Vagina (tissue), 2 donors: ENCODE results near the gene BCAS2.

Experiments
- CTCF ChIP-seq, 3 experiments: fragments of 450-650 bp in 2 of 3; fragments of 200-600 bp in 1 of 3; sonication (generic) in 1 of 3; IDR thresholded peaks; one replicate each; pipeline ENCODE4 v1.5.1; 2017 to 2019; ENCODE audit warnings: antibody characterized with exemption in 3 of 3, mild to moderate bottlenecking in 2 of 3, moderate library complexity in 2 of 3
- POLR2A ChIP-seq, 2 donors: fragments of 450-650 bp; IDR thresholded peaks; one replicate each; pipeline ENCODE4 v1.6.1; 2017; ENCODE audit warnings: antibody characterized with exemption in 2 of 2, mild to moderate bottlenecking in 2 of 2, moderate library complexity in 2 of 2
- POLR2AphosphoS5 ChIP-seq, 2 donors: sonication (generic); formaldehyde crosslinking; IDR thresholded peaks; one replicate each; pipeline ENCODE4 v1.9.0; 2017; ENCODE audit warnings: antibody characterized with exemption in 2 of 2, mild to moderate bottlenecking in 2 of 2, low read depth in 1 of 2; ENCODE audit not compliant: insufficient read depth in 1 of 2

- no peak for TF ChIP-seq CTCF (IDR thresholded peaks at IDR 0.05)
- no peak for TF ChIP-seq POLR2AphosphoS5 (IDR thresholded peaks at IDR 0.05; ENCODE audit: insufficient read depth in 1 of 2, low read depth in 1 of 2)
- no peak for TF ChIP-seq POLR2A (IDR thresholded peaks at IDR 0.05)
These were observed 31.1 kb downstream of the BCAS2 start for GRCh38 chr1:114550336-114550735.
